Measurements from ENCODE around the gene SUCO. TPM values are rescaled to one million over a fixed set of nuclear protein-coding genes. Genes with fewer than 3 reads are reported as not detected.

The SUCO gene
- total and polyA plus RNA-seq, 2 experiments from 2014 or later = 18.0 to 49.8 TPM

- Histone ChIP-seq H3K27me3 (ENCODE audit: insufficient read depth) (no peaks in the 10 kb centered on the region), H3K4me3 (no peak overlapping the region), H4K20me1 (replicated peaks; ENCODE audit: insufficient read depth) (no peaks in the 10 kb centered on the region), H3K4me2 (no peak overlapping the region), H3K79me2 (replicated peaks; ENCODE audit: insufficient read depth) (no peaks in the 10 kb centered on the region), H3K4me1 (ENCODE audit: insufficient read depth) (no peaks in the 10 kb centered on the region), H3K27ac (ENCODE audit: low read depth) (no peak overlapping the region), H3F3A (replicated peaks; ENCODE audit: low read depth) (no peaks in the 10 kb centered on the region), H3K9me2 (ENCODE audit: insufficient read depth) (no peaks in the 10 kb centered on the region), H2AFZ (no peak overlapping the region), H3K36me3 (ENCODE audit: insufficient read depth) (no peaks in the 10 kb centered on the region)
- H3K27ac Mint-ChIP-seq = no peak overlapping the region
- TF ChIP-seq NANOG (IDR thresholded peaks at IDR 0.05; ENCODE audit: borderline replicate concordance) = no peak
- TF ChIP-seq, protein P1, sequence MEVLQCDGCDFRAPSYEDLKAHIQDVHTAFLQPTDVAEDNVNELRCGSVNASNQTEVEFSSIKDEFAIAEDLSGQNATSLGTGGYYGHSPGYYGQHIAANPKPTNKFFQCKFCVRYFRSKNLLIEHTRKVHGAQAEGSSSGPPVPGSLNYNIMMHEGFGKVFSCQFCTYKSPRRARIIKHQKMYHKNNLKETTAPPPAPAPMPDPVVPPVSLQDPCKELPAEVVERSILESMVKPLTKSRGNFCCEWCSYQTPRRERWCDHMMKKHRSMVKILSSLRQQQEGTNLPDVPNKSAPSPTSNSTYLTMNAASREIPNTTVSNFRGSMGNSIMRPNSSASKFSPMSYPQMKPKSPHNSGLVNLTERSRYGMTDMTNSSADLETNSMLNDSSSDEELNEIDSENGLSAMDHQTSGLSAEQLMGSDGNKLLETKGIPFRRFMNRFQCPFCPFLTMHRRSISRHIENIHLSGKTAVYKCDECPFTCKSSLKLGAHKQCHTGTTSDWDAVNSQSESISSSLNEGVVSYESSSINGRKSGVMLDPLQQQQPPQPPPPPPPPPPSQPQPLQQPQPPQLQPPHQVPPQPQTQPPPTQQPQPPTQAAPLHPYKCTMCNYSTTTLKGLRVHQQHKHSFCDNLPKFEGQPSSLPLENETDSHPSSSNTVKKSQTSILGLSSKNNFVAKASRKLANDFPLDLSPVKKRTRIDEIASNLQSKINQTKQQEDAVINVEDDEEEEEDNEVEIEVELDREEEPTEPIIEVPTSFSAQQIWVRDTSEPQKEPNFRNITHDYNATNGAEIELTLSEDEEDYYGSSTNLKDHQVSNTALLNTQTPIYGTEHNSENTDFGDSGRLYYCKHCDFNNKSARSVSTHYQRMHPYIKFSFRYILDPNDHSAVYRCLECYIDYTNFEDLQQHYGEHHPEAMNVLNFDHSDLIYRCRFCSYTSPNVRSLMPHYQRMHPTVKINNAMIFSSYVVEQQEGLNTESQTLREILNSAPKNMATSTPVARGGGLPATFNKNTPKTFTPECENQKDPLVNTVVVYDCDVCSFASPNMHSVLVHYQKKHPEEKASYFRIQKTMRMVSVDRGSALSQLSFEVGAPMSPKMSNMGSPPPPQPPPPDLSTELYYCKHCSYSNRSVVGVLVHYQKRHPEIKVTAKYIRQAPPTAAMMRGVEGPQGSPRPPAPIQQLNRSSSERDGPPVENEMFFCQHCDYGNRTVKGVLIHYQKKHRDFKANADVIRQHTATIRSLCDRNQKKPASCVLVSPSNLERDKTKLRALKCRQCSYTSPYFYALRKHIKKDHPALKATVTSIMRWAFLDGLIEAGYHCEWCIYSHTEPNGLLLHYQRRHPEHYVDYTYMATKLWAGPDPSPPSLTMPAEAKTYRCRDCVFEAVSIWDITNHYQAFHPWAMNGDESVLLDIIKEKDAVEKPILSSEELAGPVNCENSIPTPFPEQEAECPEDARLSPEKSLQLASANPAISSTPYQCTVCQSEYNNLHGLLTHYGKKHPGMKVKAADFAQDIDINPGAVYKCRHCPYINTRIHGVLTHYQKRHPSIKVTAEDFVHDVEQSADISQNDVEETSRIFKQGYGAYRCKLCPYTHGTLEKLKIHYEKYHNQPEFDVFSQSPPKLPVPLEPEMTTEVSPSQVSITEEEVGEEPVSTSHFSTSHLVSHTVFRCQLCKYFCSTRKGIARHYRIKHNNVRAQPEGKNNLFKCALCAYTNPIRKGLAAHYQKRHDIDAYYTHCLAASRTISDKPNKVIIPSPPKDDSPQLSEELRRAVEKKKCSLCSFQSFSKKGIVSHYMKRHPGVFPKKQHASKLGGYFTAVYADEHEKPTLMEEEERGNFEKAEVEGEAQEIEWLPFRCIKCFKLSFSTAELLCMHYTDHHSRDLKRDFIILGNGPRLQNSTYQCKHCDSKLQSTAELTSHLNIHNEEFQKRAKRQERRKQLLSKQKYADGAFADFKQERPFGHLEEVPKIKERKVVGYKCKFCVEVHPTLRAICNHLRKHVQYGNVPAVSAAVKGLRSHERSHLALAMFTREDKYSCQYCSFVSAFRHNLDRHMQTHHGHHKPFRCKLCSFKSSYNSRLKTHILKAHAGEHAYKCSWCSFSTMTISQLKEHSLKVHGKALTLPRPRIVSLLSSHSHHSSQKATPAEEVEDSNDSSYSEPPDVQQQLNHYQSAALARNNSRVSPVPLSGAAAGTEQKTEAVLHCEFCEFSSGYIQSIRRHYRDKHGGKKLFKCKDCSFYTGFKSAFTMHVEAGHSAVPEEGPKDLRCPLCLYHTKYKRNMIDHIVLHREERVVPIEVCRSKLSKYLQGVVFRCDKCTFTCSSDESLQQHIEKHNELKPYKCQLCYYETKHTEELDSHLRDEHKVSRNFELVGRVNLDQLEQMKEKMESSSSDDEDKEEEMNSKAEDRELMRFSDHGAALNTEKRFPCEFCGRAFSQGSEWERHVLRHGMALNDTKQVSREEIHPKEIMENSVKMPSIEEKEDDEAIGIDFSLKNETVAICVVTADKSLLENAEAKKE (CRISPR knock-in tag; IDR thresholded peaks at IDR 0.05) = no peak
- no peak for TF ChIP-seq EZH2phosphoT487 (IDR thresholded peaks at IDR 0.05; ENCODE audit: unreplicated experiment)
- ATAC-seq (no peak), DNase-seq (ENCODE audit: low spot score) (no peak)
- no peaks in the 10 kb centered on the region for H3K4me1 Mint-ChIP-seq
- no peak overlapping the region for H3K4me3 Mint-ChIP-seq
- H3K36me3 Mint-ChIP-seq (ENCODE audit: low read depth) = no peaks in the 10 kb centered on the region
- H3K9me3 Mint-ChIP-seq = no peaks in the 10 kb centered on the region
- H3K27me3 Mint-ChIP-seq (ENCODE audit: insufficient read depth, low read depth, poor library complexity) = no peaks in the 10 kb centered on the region
These were observed 19.5 kb upstream of the SUCO start for GRCh38 chr1:172513479-172513878.

DNA sequence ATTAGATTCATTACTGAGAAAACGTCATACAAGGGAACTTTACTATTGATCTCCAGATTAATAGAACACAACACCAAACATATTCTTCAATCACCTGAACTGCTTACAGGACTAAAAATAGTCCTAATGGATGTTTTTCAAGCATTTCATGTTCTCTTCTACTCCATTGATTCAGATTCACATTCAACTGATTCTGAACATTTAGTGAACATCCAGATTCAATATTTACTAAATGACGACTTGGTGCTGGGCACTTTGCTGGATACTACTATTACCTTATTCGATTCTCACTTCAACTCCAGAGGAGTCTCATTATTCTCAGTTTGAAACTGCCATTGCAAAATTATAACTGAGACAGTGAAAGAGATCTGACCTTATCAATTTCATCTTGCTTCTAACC lies 18.8 kb upstream of the SUCO start:
- H3K4me1 ChIP-seq (ENCODE audit: insufficient read depth) = no peaks in the 10 kb centered on the region
- no peak overlapping the region for H2AFZ ChIP-seq
- no peak overlapping the region for H3K4me3 Mint-ChIP-seq
- H3K79me2 ChIP-seq (replicated peaks; ENCODE audit: insufficient read depth) = no peaks in the 10 kb centered on the region
- no peak overlapping the region for H3K27ac ChIP-seq (ENCODE audit: low read depth)
- ATAC-seq = no peak
- H3K27me3 Mint-ChIP-seq (ENCODE audit: insufficient read depth, low read depth, poor library complexity) = no peaks in the 10 kb centered on the region
- no peaks in the 10 kb centered on the region for H3F3A ChIP-seq (replicated peaks; ENCODE audit: low read depth)
- DNase-seq (ENCODE audit: low spot score) = no peak
- H3K9me3 Mint-ChIP-seq = no peaks in the 10 kb centered on the region
- no peaks in the 10 kb centered on the region for H3K27me3 ChIP-seq (ENCODE audit: insufficient read depth)
- no peaks in the 10 kb centered on the region for H3K4me1 Mint-ChIP-seq
- no peaks in the 10 kb centered on the region for H4K20me1 ChIP-seq (replicated peaks; ENCODE audit: insufficient read depth)
- no peak overlapping the region for H3K4me3 ChIP-seq
- H3K4me2 ChIP-seq = no peak overlapping the region
- H3K36me3 Mint-ChIP-seq (ENCODE audit: low read depth) = no peaks in the 10 kb centered on the region
- no peak overlapping the region for H3K27ac Mint-ChIP-seq
- H3K9me2 ChIP-seq (ENCODE audit: insufficient read depth) = no peaks in the 10 kb centered on the region
- H3K36me3 ChIP-seq (ENCODE audit: insufficient read depth) = no peaks in the 10 kb centered on the region
- no peak for TF ChIP-seq EZH2 (IDR thresholded peaks at IDR 0.05; ENCODE audit: low read depth, unreplicated experiment)
- TF ChIP-seq, protein P2, sequence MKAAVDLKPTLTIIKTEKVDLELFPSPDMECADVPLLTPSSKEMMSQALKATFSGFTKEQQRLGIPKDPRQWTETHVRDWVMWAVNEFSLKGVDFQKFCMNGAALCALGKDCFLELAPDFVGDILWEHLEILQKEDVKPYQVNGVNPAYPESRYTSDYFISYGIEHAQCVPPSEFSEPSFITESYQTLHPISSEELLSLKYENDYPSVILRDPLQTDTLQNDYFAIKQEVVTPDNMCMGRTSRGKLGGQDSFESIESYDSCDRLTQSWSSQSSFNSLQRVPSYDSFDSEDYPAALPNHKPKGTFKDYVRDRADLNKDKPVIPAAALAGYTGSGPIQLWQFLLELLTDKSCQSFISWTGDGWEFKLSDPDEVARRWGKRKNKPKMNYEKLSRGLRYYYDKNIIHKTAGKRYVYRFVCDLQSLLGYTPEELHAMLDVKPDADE (IDR thresholded peaks at IDR 0.05) = no peak
- no peak for TF ChIP-seq ZNF331 (CRISPR knock-in tag; IDR thresholded peaks at IDR 0.05; ENCODE audit: low read depth)
- no peak for TF ChIP-seq POLR2AphosphoS5 (IDR thresholded peaks at IDR 0.05; ENCODE audit: low read depth)
- TF ChIP-seq, protein P3, sequence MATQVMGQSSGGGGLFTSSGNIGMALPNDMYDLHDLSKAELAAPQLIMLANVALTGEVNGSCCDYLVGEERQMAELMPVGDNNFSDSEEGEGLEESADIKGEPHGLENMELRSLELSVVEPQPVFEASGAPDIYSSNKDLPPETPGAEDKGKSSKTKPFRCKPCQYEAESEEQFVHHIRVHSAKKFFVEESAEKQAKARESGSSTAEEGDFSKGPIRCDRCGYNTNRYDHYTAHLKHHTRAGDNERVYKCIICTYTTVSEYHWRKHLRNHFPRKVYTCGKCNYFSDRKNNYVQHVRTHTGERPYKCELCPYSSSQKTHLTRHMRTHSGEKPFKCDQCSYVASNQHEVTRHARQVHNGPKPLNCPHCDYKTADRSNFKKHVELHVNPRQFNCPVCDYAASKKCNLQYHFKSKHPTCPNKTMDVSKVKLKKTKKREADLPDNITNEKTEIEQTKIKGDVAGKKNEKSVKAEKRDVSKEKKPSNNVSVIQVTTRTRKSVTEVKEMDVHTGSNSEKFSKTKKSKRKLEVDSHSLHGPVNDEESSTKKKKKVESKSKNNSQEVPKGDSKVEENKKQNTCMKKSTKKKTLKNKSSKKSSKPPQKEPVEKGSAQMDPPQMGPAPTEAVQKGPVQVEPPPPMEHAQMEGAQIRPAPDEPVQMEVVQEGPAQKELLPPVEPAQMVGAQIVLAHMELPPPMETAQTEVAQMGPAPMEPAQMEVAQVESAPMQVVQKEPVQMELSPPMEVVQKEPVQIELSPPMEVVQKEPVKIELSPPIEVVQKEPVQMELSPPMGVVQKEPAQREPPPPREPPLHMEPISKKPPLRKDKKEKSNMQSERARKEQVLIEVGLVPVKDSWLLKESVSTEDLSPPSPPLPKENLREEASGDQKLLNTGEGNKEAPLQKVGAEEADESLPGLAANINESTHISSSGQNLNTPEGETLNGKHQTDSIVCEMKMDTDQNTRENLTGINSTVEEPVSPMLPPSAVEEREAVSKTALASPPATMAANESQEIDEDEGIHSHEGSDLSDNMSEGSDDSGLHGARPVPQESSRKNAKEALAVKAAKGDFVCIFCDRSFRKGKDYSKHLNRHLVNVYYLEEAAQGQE (IDR thresholded peaks at IDR 0.05; ENCODE audit: unreplicated experiment) = no peak
